ENCODE data around the gene DMAC2L.

GRCh38 chr14:50362764-50363713 is 50.9 kb downstream of the DMAC2L start:
- TF ChIP-seq, protein P1, sequence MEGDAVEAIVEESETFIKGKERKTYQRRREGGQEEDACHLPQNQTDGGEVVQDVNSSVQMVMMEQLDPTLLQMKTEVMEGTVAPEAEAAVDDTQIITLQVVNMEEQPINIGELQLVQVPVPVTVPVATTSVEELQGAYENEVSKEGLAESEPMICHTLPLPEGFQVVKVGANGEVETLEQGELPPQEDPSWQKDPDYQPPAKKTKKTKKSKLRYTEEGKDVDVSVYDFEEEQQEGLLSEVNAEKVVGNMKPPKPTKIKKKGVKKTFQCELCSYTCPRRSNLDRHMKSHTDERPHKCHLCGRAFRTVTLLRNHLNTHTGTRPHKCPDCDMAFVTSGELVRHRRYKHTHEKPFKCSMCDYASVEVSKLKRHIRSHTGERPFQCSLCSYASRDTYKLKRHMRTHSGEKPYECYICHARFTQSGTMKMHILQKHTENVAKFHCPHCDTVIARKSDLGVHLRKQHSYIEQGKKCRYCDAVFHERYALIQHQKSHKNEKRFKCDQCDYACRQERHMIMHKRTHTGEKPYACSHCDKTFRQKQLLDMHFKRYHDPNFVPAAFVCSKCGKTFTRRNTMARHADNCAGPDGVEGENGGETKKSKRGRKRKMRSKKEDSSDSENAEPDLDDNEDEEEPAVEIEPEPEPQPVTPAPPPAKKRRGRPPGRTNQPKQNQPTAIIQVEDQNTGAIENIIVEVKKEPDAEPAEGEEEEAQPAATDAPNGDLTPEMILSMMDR (IDR thresholded peaks at IDR 0.05), result no peak
- peak in 1 of 2 donors; percentile 37 for TF ChIP-seq POLR2A (IDR thresholded peaks at IDR 0.05)

All from Peyer's patch (tissue), 4 donors.